Neutrophil (primary cell): Measurements from ENCODE around the gene ISL2.

Source experiments
- H3K27ac ChIP-seq: fragments of 200-600 bp; sonication (generic); 2 replicates; pipeline ENCODE4 v1.5.1; 2016; ENCODE audit warnings: mild to moderate bottlenecking, moderate library complexity
- H3K27me3 ChIP-seq: fragments of 200-600 bp; sonication (generic); 2 replicates; pipeline ENCODE4 v1.6.0; 2016; ENCODE audit warnings: mild to moderate bottlenecking
- H3K36me3 ChIP-seq: fragments of 200-600 bp; sonication (generic); 2 replicates; pipeline ENCODE4 v1.5.1; 2017
- H3K4me1 ChIP-seq, 2 experiments: fragments of 200-600 bp in 1 of 2; sonication (generic) in 1 of 2; 1 replicate in 1 of 2; 2 replicates in 1 of 2; pipeline versions ENCODE4 v1.5.1 to v1.6.1; 2013 to 2016; ENCODE audit warnings: low read depth in 1 of 2, low read length in 1 of 2, mild to moderate bottlenecking in 1 of 2, moderate library complexity in 1 of 2; ENCODE audit not compliant: control insufficient read depth in 1 of 2, insufficient read depth in 1 of 2
- H3K4me3 ChIP-seq, 2 experiments: fragments of 200-600 bp in 1 of 2; sonication (generic) in 1 of 2; 1 replicate in 1 of 2; 2 replicates in 1 of 2; pipeline ENCODE4 v1.5.1; 2013 to 2016; ENCODE audit warnings: low read depth in 1 of 2, low read length in 1 of 2, mild to moderate bottlenecking in 1 of 2, moderate library complexity in 1 of 2
- H3K9me3 ChIP-seq: fragments of 200-600 bp; sonication (generic); 2 replicates; pipeline ENCODE4 v1.5.1; 2016
- TF ChIP-seq, protein P1 (sequence below): fragments of 200-600 bp; sonication (generic); IDR thresholded peaks from 2 replicates; pipeline ENCODE4 v1.5.1; 2016; ENCODE audit warnings: antibody characterized with exemption

ISL2 gene

DNA sequence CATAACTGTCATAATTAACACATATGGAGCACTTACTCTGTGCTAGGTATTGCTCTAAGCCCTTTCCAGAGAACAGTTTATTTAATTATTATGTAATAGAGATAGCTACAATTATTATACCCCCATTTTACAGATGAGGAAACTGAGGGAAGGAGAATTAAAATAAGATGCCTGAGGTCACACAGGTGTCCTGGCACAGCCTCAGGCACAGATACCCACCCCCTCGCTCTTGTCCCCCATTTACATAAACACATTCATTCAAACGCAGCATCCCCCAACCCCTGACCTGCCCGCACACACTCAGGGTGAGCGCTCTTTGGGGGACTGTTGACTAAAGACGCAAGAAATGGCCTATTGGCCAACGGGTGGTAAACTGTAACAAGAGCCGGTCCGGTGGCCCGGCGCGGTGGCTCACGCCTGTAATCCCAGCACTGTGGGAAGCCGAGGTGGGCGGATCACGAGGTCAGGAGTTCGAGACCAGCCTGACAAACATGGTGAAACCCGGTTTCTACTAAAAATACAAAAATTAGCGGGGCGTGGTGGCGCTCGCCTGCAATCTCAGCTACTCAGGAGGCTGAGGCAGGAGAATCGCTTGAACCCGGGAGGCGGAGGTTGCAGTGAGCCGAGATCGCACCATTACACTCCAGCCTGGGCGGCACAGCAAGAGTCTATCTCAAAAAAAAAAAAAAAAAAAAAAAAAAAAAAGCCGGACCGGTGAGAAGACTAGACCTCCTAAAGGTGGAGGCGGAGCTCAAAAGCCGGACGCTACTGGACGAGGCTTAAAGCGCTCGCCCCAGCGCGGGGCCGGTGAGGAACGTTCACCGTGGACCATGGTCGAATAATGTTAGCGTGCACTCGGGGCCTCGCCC is 1.9 kb upstream of the ISL2 start:
- TF ChIP-seq, protein P1, sequence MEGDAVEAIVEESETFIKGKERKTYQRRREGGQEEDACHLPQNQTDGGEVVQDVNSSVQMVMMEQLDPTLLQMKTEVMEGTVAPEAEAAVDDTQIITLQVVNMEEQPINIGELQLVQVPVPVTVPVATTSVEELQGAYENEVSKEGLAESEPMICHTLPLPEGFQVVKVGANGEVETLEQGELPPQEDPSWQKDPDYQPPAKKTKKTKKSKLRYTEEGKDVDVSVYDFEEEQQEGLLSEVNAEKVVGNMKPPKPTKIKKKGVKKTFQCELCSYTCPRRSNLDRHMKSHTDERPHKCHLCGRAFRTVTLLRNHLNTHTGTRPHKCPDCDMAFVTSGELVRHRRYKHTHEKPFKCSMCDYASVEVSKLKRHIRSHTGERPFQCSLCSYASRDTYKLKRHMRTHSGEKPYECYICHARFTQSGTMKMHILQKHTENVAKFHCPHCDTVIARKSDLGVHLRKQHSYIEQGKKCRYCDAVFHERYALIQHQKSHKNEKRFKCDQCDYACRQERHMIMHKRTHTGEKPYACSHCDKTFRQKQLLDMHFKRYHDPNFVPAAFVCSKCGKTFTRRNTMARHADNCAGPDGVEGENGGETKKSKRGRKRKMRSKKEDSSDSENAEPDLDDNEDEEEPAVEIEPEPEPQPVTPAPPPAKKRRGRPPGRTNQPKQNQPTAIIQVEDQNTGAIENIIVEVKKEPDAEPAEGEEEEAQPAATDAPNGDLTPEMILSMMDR = no peak
- Histone ChIP-seq H3K27ac (peak overlapping the region; percentile 88), H3K36me3 (peaks cover 4% of the 10 kb centered on the region), H3K4me3 (peak overlapping the region; percentile 71 to 89), H3K9me3 (no peaks in the 10 kb centered on the region), H3K27me3 (peaks cover 87% of the 10 kb centered on the region), H3K4me1 (peaks cover 47 to 48% of the 10 kb centered on the region in 2 experiments)

DNA sequence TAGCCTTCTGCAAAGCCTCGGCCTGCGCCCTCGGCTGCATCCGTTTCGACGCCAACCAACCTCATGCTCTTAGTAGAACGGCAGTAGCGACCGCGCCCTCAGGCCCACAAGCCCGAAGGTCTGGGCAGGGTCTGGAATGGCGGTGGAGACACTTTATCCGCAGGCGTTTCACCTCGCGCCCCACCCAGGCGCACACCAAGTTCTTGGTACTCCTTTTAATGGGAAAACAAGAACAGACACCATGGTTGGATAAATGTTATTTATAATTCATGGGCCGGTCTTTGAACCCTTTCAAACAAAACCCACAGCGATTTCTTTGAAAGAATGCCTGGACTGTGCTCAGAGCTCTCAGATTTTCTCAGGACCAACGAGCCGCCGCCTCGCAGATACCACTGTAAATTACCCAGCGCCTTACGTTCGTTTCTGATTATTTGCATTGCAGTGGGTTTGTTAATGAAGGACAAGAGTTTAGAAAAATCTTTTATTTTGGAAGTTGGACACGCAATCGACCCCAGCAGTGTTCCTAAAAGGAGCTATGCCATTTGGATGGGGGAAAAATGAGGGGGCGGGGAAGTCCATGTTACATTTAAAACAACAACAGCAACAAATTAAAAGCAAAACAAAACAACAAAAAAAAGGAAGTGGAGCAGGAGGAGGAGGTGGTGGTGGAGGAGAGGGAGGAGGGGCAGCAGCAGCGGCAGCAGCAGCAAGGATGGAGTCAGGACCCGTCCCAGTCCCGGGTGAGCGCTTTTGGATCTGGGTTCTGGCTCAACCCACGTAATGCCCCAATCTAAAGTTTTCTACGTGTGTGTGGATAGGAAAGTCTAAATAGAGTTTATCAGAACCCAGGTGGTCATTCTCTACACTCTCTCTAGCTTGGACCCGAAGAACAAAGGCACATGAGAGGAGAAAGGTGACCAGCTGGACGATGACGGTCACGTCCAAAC is 993 bp upstream of the ISL2 start:
- peaks cover 4% of the 10 kb centered on the region for H3K36me3 ChIP-seq
- H3K27me3 ChIP-seq = peaks cover 89% of the 10 kb centered on the region
- TF ChIP-seq, protein P1 = no peak
- peaks cover 56 to 58% of the 10 kb centered on the region in 2 experiments for H3K4me1 ChIP-seq
- H3K27ac ChIP-seq = peak overlapping the region; percentile 88
- peak overlapping the region; percentile 71 to 89 for H3K4me3 ChIP-seq
- no peaks in the 10 kb centered on the region for H3K9me3 ChIP-seq

DNA sequence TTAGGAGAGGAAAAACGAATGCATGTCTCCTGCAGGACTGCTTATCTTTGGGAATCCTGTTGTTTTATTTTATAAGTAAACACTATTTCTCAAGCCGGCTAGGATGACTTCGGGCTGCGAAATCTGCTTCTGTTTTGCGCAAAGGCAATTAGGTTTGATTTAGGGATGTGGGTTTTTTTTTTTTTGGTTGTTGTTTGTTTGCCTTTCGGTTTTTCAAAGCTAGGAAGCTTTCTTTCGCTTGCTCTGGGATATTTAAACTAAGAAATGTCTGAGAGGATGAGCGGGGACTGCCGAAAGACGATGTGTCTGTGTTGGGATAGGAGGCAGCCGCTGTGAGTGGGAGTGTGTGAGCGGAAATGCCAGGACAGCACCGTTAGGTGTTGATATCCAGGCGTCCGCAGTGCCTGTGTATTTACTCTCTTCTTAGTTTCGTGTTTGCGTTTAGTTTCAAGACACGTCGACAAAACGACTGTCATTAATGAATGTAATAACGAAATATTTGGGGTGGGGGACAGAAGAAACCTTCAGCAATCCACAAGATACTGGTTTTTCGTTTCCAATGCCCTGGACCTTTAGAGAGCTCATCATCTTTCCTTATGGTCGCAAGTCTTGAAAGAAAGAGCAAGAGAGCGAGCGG is 604 bp downstream of the ISL2 start:
- H3K27ac ChIP-seq = peak overlapping the region; percentile 88
- peaks cover 93% of the 10 kb centered on the region for H3K27me3 ChIP-seq
- H3K4me1 ChIP-seq = peaks cover 70 to 73% of the 10 kb centered on the region in 2 experiments
- H3K36me3 ChIP-seq = peaks cover 12% of the 10 kb centered on the region
- TF ChIP-seq, protein P1 = no peak
- peak overlapping the region; percentile 71 to 89 for H3K4me3 ChIP-seq
- H3K9me3 ChIP-seq = peaks cover 2% of the 10 kb centered on the region

DNA sequence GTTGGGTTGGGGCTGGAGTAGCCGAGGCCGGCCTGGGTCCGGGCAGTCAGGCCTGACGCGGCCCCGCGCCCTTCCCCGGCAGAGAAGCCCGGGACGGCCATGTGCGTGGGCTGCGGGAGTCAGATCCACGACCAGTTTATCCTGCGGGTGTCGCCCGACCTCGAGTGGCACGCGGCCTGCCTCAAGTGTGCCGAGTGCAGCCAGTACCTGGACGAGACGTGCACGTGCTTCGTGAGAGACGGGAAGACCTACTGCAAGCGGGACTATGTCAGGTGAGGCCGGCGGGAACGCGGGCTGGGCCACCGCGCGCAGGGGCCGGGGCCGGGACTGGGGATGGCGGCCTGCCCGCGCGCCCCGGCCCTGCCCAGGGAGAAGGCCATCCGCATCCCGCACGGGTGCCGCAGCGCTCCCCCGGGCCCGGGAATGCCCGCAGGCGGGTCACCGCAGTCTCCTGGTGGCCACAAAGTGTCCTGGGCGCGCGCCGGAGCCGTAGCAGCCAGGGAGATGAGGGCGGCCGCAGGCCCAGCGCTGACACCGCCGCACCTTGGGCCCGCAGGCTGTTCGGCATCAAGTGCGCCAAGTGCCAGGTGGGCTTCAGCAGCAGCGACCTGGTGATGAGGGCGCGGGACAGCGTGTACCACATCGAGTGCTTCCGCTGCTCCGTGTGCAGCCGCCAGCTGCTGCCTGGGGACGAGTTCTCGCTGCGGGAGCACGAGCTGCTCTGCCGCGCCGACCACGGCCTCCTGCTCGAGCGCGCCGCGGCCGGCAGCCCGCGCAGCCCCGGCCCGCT is 1.3 kb downstream of the ISL2 start:
- Histone ChIP-seq H3K27me3 (peaks cover 93% of the 10 kb centered on the region), H3K4me3 (peak overlapping the region; percentile 71 to 89), H3K36me3 (peaks cover 12% of the 10 kb centered on the region), H3K9me3 (peaks cover 8% of the 10 kb centered on the region), H3K27ac (peak overlapping the region; percentile 88), H3K4me1 (peaks cover 77 to 81% of the 10 kb centered on the region in 2 experiments)
- TF ChIP-seq, protein P1 = no peak
